Amniotic epithelial cell (primary cell): Measurements from ENCODE around the gene FADS6.
A peak's percentile ranks its signal among the peaks of the same experiment; 100 is the strongest.
"Not testable (repeated sequence)": the region's sequence is repeated elsewhere in the genome, so short reads cannot be mapped to it uniquely, and the experiment has no call there.

ENCODE experiments used
- DNase-seq: peaks from one replicate; pipeline ENCODE4 v3.0.0-alpha.2; 2010; ENCODE audit warnings: low read depth

The FADS6 gene

GRCh38 chr17:74892013-74892841 lies 1.2 kb downstream of the FADS6 start:
- no peak for DNase-seq

- DNase-seq = no peak
Observed at GRCh38 chr17:74890554-74890953, 2.9 kb downstream of the FADS6 start.

GRCh38 chr17:74888469-74888868 lies 5.0 kb downstream of the FADS6 start:
- no peak for DNase-seq

DNA sequence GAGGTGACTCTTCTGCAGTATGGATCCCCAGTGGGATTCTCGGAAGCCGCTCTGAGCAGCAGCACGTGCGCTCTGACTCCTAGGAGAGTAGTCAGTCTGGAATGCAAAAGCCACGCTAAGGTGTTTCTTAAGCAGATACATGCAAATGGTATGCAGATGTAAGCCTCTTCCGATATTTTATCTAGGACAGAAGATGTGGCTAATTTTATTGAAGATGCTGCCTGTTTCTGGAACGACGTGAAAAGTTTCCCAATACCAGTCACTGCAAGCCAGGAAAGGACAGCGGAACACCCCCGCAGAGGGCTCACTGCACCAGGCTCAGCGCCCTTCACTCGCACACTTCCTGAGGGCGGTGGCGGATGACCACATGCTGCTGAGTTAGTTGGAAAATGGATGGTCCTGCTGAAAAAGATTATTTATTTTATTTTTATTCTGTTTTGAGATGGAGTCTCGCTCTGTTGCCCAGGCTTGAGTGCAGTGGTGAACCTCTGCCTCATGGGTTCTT lies 10.1 kb downstream of the FADS6 start:
- DNase-seq = no peak

DNA sequence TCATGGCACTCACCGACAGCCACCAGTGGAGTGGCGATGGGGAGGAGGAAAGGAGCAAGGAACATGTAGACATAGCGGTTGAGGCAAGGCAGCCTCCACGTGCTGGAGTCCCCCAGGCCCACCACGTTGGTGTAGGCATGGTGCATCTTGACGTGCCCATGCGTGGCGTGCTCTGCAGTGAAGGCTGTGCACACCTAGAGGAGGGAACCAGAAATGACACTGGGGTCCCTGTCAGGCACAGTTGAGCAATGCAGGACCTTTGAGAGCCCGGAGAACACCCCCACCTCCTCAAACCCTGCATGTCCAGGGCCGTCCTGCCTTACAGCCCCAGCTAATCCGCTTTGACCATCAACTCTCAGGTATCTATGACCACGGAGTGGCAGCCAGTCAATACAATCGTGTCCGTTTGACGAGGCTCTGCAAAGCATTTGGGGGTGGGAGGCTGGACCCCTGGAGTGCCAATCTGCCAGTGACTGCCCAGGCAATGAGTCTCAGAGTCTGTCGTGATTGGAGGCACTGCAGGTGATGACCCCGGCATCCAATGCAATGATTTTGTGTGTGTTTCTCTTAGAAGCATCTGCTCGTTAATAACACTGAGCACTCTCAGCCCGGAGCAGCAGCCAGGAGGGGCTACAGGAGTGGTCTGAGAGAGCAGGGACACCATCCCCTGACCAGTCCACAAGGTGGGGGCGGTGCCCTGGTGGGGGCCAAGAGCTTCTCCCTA lies 10.8 kb downstream of the FADS6 start:
- DNase-seq = no peak

GRCh38 chr17:74881073-74881472 lies 12.4 kb downstream of the FADS6 start:
- DNase-seq = no peak

- DNase-seq = no peak
Observed at GRCh38 chr17:74879308-74879707, 14.1 kb downstream of the FADS6 start.

DNA sequence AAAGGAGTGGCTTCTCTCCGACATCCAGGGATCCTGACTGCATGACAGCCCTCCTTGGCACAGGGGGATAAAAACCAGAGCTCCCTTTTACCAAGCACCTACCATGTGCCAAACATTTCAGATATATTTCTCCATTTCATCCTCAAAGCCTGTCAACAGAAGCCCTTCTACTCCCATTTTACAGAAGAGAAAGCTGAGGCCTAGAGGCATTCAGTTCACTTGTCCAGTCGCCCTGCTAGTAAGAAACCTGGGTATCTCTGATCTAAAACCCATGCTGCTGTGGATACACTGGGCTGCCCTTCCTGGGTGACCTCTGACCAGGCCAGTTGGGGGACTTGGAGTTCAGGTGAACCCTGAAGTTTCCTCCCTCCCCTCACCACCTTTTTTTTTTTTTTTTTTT lies 14.8 kb downstream of the FADS6 start:
- DNase-seq = no peak

- DNase-seq = peak; percentile 24
Observed at GRCh38 chr17:74877592-74878548, 15.6 kb downstream of the FADS6 start.

DNA sequence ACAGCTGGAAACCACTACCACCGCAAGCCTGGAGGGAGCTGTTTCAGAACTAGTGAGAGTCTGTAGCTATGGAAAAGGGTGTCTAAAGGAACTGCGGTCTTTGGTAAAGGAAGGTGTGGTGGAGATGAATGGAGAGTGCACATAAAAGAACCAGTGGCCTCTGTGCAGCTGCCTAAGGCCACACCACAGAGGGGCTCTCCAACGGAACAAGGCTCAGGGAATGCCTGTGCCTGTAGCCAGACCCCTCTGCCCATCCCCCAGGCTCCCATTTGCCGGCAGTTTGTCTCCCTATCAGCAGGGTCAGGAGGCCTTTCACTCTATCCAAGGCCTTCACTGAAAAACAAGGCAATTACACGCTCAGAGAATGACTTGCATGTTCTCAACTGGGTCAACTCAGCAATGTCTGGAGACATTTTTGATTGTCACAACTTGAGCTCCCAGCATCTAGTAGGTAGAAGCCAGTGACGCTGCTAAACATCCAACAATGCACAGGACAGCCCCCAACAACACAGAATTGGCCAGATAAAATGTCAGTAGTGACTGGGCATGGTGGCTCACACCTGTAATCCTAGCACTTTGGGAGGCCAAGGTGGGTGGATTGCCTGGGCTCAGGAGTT lies 17.3 kb downstream of the FADS6 start:
- DNase-seq = no peak

DNA sequence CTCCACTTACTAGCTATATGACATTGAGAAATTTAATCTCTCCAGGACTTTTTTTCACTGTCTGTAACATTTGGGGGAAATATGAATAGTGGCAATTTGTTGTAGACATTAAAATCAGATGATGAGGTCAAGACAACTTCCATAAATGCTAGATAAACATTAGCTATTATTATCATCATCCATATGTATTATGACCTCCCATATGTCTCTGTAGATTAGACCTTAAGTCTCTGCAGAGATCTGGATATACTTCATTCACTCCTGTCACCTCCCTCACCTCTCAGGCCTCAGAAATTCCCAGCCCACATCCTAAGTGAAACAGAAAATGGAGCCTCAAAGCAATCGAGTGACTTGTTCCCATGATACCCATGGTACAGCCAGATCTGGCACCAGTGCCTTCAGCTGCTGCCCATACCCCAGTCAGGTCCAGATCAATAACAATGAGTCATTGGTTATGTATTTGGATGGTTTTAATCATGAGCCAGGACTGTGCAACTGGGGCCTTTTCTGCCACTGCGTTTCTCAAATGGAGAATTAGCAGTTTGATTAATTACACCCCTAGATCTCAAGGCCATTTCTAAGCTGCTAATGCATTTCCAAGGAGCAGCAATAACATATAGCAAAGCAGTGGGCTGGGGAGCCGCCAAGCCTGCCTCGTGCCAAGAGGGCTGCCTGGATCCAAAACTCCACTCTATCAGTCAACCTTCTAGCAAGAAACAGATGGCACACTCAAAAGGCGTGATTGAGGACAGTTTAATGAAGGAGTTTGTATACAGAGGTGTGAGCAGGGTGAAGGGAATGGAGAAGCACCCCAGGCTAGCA lies 18.1 kb downstream of the FADS6 start:
- no peak for DNase-seq

GRCh38 chr17:74874615-74875037 lies 18.8 kb downstream of the FADS6 start:
- DNase-seq = no peak

DNA sequence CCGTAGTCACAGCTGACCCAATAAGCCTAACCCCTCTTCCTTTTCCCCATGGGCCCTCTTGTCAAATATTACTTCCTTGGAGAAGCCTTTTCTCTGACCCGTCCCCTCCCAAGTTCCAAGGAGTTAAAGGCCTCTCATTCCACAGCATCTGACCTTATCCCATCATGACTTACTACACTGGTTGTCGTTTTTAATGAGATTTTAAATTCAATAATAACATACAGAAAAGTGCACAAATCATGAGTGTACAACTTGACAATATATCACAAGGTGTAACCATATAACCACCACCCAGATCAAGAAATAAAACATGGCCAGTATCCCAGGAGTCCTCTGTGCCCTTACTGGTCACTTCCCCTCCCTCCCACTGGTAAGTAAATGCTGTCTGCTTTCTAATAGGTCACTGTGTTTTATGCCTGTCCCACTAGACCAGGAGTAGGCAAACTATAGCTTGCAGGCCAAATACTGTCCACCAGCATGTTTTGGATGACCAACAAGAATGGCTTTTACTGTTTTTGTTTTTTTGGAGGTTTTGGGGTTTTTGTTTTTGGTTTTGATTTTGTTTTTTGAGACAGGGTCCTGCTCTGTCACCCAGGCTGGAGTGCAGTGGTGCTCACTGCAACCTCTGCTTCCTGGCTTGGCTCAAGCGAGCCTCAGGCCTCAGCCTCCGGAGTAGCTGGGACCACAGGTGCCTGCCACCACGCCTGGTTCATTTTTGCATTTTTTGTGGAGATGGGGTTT lies 19.4 kb downstream of the FADS6 start:
- no peak for DNase-seq

GRCh38 chr17:74873037-74873873 lies 20.2 kb downstream of the FADS6 start:
- DNase-seq = peak; percentile 100

GRCh38 chr17:74872313-74873036 lies 21.0 kb downstream of the FADS6 start, which contains the start of gene FDXR:
FDXR (minus strand) TSS chr17:74872994; CDS start chr17:74872944, 50 bp downstream.
- no peak for DNase-seq

GRCh38 chr17:74871356-74872076 lies 21.9 kb downstream of the FADS6 start:
- DNase-seq = no peak

GRCh38 chr17:74870512-74870911 lies 22.9 kb downstream of the FADS6 start:
- DNase-seq = peak; percentile 92

DNA sequence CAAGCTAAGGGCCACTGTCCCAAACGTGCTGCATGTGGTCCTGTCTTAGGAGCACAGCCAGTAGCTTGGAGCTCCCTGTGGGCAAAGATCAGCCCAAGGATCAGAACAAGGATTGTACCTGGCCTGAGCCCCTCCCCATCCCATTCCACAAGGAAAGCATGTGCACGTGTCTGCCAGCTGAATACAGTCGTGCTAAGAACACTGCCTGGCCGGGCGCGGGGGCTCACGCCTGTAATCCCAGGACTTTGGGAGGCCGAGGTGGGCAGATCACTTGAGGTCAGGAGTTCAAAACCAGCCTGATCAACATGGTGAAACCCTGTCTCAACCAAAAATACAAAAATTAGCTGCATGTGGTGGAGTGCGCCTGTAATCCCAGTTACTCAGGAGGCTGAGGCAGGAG lies 23.4 kb downstream of the FADS6 start:
- DNase-seq = not testable (repeated sequence)
